Hepatocyte (in vitro differentiated cells): Measurements from ENCODE around the gene ANKRD55.
"Not testable (repeated sequence)": the region's sequence is repeated elsewhere in the genome, so short reads cannot be mapped to it uniquely, and the experiment has no call there.

Experiments used
- EZH2 ChIP-seq: fragments of 200-600 bp; sonication (generic); IDR thresholded peaks from 2 replicates; pipeline ENCODE4 v1.6.1; 2016; ENCODE audit warnings: antibody characterized with exemption, mild to moderate bottlenecking, borderline replicate concordance
- EZH2phosphoT487 ChIP-seq: fragments of 200-600 bp; sonication (generic); IDR thresholded peaks from one replicate; pipeline ENCODE4 v1.6.1; 2018; ENCODE audit warnings: antibody characterized with exemption, mild to moderate bottlenecking, low read depth, moderate library complexity; ENCODE audit not compliant: unreplicated experiment, severe bottlenecking
- TF ChIP-seq, protein P1 (sequence below): fragments of 200-600 bp; sonication (generic); IDR thresholded peaks from 2 replicates; pipeline ENCODE4 v1.5.1; 2016; ENCODE audit warnings: antibody characterized with exemption, mild to moderate bottlenecking; ENCODE audit not compliant: poor library complexity

DNA sequence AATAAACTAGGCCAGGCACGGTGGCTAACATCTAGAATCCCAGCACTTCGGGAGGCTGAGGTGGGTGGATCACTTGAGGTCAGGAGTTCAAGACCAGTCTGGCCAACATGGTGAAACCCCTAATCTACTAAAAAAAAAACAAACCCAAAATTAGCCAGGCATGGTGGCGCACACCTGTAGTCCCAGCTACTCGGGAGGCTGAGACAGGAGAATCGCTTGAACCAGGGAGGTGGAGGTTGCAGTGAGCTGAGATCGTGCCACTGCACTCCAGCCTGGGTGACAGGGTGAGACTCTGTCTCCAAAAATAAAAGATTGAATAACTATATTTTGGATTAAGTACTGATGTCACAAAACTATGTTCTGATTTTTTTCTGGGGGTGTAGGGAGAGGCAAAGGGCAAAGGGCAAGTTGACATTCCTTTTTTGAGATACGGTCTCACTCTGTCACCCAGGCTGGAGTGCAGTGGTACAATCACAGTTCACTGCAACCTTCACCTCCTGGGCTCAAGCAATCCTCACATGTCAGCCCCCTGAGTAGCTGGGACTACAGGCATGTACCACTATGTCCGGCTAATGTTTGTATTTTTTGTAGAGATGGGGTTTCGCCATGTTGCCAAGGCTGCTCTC, 110.7 kb downstream of the ANKRD55 start:
- TF ChIP-seq, protein P1, sequence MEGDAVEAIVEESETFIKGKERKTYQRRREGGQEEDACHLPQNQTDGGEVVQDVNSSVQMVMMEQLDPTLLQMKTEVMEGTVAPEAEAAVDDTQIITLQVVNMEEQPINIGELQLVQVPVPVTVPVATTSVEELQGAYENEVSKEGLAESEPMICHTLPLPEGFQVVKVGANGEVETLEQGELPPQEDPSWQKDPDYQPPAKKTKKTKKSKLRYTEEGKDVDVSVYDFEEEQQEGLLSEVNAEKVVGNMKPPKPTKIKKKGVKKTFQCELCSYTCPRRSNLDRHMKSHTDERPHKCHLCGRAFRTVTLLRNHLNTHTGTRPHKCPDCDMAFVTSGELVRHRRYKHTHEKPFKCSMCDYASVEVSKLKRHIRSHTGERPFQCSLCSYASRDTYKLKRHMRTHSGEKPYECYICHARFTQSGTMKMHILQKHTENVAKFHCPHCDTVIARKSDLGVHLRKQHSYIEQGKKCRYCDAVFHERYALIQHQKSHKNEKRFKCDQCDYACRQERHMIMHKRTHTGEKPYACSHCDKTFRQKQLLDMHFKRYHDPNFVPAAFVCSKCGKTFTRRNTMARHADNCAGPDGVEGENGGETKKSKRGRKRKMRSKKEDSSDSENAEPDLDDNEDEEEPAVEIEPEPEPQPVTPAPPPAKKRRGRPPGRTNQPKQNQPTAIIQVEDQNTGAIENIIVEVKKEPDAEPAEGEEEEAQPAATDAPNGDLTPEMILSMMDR: not testable (repeated sequence)
- TF ChIP-seq EZH2, EZH2phosphoT487: not testable (repeated sequence)
